RWPE2 (cell line): ENCODE results near the gene CNGA2.

Source experiments
- ATAC-seq: fragments of 200-7000 bp; cut with Tn5 transposase; 3 replicates; pipeline ENCODE4 v1.9.1; 2021; ENCODE audit warnings: low read depth
- DNase-seq: peaks from one replicate; pipeline ENCODE4 v3.0.0-alpha.2; 2020; ENCODE audit warnings: low spot score
- H3K27ac ChIP-seq: fragments of 450-650 bp; 2 replicates; pipeline ENCODE4 v1.5.1; 2017; ENCODE audit warnings: mild to moderate bottlenecking; ENCODE audit not compliant: poor library complexity, severe bottlenecking
- H3K27me3 ChIP-seq: fragments of 250-450 bp; sonication (Bioruptor Pico); 2 replicates; pipeline ENCODE4 v1.5.1; 2021; ENCODE audit warnings: mild to moderate bottlenecking, moderate library complexity; ENCODE audit not compliant: insufficient read depth, poor library complexity, severe bottlenecking
- H3K36me3 ChIP-seq: fragments of 250-450 bp; sonication (Bioruptor Pico); 2 replicates; pipeline ENCODE4 v1.5.1; 2020; ENCODE audit warnings: low read depth, mild to moderate bottlenecking, moderate library complexity
- H3K4me1 ChIP-seq: fragments of 250-450 bp; sonication (Bioruptor Pico); 2 replicates; pipeline ENCODE4 v1.5.1; 2021; ENCODE audit warnings: mild to moderate bottlenecking, moderate library complexity; ENCODE audit not compliant: insufficient read depth, poor library complexity, severe bottlenecking
- H3K4me3 ChIP-seq: fragments of 250-450 bp; sonication (Bioruptor Pico); 2 replicates; pipeline ENCODE4 v1.5.1; 2021; ENCODE audit warnings: mild to moderate bottlenecking, moderate library complexity; ENCODE audit not compliant: severe bottlenecking
- H3K9me3 ChIP-seq: fragments of 250-450 bp; sonication (Bioruptor Pico); 2 replicates; pipeline ENCODE4 v1.5.1; 2021; ENCODE audit warnings: mild to moderate bottlenecking, moderate library complexity; ENCODE audit not compliant: severe bottlenecking
- CTCF ChIP-seq: fragments of 450-650 bp; IDR thresholded peaks from one replicate; pipeline ENCODE4 v1.5.1; 2017; ENCODE audit warnings: mild to moderate bottlenecking, moderate library complexity; ENCODE audit not compliant: poor library complexity, severe bottlenecking

CNGA2 gene

GRCh38 chrX:151737494-151737893 lies 2.9 kb downstream of the CNGA2 start:
- no peaks in the 10 kb centered on the region for H3K36me3 ChIP-seq
- no peak for TF ChIP-seq CTCF
- no peaks in the 10 kb centered on the region for H3K9me3 ChIP-seq
- ATAC-seq = no peak
- no peak for DNase-seq
- no peak overlapping the region for H3K4me3 ChIP-seq
- H3K27ac ChIP-seq = no peak overlapping the region
- H3K4me1 ChIP-seq = no peaks in the 10 kb centered on the region
- no peaks in the 10 kb centered on the region for H3K27me3 ChIP-seq

- no peak for ATAC-seq
Measured at GRCh38 chrX:151738751-151739150, 4.2 kb downstream of the CNGA2 start.

GRCh38 chrX:151741606-151742005 lies 7.1 kb downstream of the CNGA2 start:
- no peak for DNase-seq
- no peak for TF ChIP-seq CTCF
- H3K36me3 ChIP-seq = no peaks in the 10 kb centered on the region
- H3K27me3 ChIP-seq = no peaks in the 10 kb centered on the region
- H3K9me3 ChIP-seq = no peaks in the 10 kb centered on the region
- ATAC-seq = no peak
- H3K4me1 ChIP-seq = no peaks in the 10 kb centered on the region
- no peak overlapping the region for H3K27ac ChIP-seq
- H3K4me3 ChIP-seq = no peak overlapping the region

More at GRCh38 chrX:151738751-151739150, 4.2 kb downstream of the CNGA2 start:
- no peaks in the 10 kb centered on the region for H3K4me1 ChIP-seq
- no peaks in the 10 kb centered on the region for H3K9me3 ChIP-seq
- no peaks in the 10 kb centered on the region for H3K36me3 ChIP-seq
- no peak for DNase-seq
- no peaks in the 10 kb centered on the region for H3K27me3 ChIP-seq
- no peak overlapping the region for H3K4me3 ChIP-seq
- no peak overlapping the region for H3K27ac ChIP-seq
- TF ChIP-seq CTCF = no peak

- no peak for DNase-seq
Measured at GRCh38 chrX:151742311-151742710, 7.8 kb downstream of the CNGA2 start.

More at GRCh38 chrX:151742311-151742710, 7.8 kb downstream of the CNGA2 start:
- ATAC-seq = no peak
- TF ChIP-seq CTCF = no peak
- no peaks in the 10 kb centered on the region for H3K9me3 ChIP-seq
- no peak overlapping the region for H3K4me3 ChIP-seq
- H3K4me1 ChIP-seq = no peaks in the 10 kb centered on the region
- no peaks in the 10 kb centered on the region for H3K36me3 ChIP-seq
- H3K27ac ChIP-seq = no peak overlapping the region
- H3K27me3 ChIP-seq = no peaks in the 10 kb centered on the region
